GM21528 (cell line): Measurements from ENCODE around the gene KIF20A.
A peak's percentile ranks its signal among the peaks of the same experiment; 100 is the strongest.
"Not testable (repeated sequence)": the region's sequence is repeated elsewhere in the genome, so short reads cannot be mapped to it uniquely, and the experiment has no call there.

ENCODE experiments used
- ATAC-seq: cut with Tn5 transposase; IDR thresholded peaks from one replicate; pipeline ENCODE4 v1.9.1; 2021; ENCODE audit warnings: mild to moderate bottlenecking, moderate library complexity; ENCODE audit not compliant: unreplicated experiment, low FRiP score

The KIF20A gene

DNA sequence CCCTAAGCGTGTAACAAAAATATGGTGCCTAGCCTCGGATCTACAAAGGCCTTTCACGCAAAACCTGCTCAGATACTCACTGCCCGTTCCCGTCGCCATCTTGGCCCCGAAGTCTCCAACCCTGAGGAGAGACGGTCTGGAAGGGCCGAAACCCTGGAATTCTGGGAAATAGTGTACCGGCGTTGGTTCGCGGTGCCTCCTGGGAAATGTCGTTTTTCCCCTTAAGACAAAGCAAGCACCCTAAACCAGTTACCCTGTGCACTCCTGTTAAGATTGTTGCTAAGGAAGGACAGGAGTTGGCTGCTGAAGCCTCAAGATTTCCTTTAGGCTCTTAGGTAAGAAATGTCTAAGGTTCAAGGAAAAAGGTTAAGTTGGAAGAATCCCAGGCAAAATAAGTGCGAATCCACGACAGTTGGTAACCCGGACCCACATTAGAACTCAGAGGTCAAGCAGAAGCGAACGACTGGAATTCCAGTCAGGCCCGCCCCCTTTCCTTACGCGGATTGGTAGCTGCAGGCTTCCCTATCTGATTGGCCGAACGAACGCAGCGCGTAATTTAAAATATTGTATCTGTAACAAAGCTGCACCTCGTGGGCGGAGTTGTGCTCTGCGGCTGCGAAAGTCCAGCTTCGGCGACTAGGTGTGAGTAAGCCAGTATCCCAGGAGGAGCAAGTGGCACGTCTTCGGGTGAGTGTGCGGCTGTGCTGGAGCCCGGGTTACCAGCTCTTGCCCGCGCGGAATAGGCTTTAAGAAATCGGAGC, at the start of gene KIF20A, which contains the start of gene BRD8:
KIF20A (plus strand) TSS at position 597 of the 761 bp plus-strand sequence. CDS start 569 bp downstream, outside the sequence.
BRD8 (minus strand) TSS at position 115 of the 761 bp plus-strand sequence; CDS start at position 99, 16 bp downstream.
- ATAC-seq = peak; percentile 90

DNA sequence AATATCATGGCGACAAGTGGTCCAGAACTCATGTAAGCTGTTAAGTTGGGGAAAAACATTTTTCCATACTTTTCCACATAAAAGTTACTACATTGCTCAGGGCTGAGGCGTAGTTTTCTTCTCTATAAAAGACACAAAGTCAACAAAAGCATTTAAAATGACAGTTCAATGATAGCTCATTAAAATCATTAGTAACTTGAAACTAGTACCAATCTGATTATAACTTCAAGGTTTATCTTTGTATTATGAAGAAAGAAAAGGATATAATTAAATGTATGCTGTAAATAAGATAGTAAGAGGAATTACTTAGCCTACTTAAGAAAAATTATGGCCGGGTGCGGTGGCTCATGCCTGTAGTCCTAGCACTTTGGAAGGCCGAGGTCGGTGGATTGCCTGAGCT, 49.6 kb upstream of the KIF20A start:
- ATAC-seq = no peak

DNA sequence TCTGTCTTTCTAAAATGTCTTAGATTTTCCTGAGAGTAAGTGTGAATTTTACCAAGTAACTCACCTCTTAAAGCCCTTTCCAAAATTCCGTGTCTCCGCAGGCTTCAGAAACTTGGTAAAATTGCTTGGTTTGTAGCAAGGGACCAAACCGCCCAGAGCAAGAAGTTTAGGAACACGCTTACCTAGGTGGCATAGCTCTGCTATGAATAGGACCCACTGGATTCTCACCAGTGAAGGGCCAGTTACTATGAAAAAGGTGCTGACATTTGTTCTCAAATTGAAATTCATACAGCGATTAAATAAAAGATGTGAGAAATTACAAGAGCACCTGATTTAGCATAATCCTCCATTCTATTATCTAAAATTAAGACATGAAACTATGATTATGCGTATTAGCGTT, 46.4 kb upstream of the KIF20A start:
- ATAC-seq = no peak

DNA sequence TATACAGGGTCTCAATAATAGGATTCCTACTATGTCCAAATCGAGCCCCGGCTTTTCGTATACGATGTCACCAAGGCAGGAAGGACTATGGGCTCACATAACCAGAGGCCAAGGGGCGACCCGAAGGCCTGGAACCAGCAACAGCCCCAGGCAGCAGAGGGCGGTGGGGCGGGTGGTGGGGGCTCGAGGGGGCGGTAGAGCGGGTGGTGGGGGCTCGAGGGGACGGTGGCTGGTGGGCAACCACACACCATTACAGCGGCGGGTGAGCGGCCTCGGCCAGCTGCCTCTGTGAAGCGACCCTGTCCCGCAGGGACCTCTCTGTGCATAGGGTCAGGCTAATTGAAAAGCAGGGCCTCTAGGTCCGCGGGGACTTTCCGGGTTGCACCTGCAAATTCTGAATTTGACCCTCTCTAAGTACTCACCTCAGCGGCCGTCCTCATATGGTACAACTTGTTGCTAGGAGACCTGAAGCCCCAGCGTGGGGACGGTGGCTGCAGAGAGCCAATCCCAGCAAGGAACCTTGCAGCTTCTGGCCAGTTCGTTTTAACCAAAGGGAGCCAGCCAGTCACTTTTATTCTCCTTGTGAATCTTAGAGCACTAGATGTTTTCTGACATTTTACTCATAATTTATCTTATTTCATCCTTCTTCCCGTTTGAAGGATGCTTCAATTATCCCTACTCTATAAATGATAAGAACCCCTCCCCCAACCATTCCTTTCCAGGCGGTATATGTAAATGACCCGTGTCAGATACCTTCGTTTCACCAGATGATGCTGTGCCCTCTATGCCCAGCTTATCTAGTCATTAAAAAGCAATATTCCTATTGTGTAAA, 39.7 kb upstream of the KIF20A start, which contains the start of gene NME5:
NME5 (minus strand) TSS at position 480 of the 832 bp plus-strand sequence. CDS start 648 bp downstream, outside the sequence.
- ATAC-seq = no peak

- no peak for ATAC-seq
Observed at GRCh38 chr5:138139781-138140090, 39.2 kb upstream of the KIF20A start.

DNA sequence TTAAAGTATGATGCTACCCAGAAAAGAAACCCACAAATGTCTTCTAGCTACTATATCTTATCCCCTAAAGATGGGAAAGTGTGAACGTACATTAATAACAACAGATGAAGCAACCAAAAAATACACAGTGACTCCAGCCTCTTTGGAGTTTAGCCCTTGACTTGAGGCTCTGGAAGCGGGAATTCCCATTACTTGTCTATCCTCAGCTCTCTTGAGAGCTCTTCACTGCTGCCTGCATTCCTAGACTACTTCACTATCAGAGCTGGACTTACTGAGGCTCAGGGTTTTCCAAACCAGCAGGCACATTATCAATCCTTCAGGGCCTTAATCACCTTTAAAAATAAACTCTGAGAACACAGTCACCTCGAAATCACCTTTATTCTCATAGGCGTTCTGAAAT, 38.6 kb upstream of the KIF20A start:
- no peak for ATAC-seq

DNA sequence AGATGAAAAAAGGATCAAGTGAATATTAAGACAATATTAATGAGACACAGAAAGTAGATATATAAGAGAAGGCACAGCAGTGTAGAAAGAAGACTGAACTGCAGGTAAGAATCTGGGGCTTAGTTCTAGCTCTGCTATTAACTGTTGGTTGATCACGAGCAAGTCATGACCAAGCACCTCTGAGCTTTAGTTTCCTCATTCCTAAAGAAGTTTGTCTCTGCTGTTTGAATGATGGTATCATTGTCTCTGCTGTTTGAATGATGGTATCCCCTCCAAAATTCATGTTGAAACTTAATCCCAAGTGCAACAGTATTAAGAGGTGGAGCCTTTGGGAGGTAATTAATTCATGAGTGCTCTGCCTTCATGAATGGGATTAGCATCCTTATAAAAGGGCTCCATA, 37.2 kb upstream of the KIF20A start:
- no peak for ATAC-seq

DNA sequence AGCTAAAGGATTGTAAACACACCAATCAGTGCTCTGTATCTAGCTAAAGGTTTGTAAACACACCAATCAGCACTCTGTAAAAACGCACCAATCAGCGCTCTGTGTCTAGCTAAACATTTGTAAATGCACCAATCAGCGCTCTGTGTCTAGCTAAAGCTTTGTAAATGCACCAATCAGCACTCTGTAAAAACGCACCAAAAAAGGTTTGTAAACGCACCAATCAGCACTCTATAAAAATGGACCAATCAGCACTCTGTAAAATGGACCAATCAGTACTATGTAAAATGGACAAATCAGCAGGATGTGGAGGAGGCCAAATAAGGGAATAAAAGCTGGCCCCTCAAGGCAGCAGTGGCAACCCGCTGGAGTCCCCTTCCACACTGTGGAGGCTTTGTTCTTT, 35.3 kb upstream of the KIF20A start:
- not testable (repeated sequence) for ATAC-seq

GRCh38 chr5:138148811-138149210, 30.1 kb upstream of the KIF20A start:
- no peak for ATAC-seq

DNA sequence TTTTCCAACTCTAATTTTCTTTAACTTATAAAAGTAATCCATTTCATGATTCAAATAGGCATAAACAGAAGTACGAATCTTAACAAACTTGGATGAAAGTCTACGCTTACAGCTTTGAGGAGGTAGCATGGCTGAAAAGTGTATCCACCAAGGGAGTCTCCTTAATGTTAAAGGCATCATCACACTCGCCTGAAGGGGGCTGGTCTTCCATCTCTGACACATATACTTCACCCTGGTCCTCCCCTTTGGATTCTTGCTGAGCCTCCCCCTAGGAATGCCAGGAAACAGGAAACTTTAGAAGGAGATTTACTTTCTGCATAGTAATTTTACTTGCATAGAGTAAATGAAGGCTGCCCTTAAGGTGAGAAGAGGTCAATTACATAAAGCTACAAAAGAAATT, 29.4 kb upstream of the KIF20A start:
- no peak for ATAC-seq

GRCh38 chr5:138155977-138156376, 22.9 kb upstream of the KIF20A start:
- ATAC-seq = not testable (repeated sequence)

DNA sequence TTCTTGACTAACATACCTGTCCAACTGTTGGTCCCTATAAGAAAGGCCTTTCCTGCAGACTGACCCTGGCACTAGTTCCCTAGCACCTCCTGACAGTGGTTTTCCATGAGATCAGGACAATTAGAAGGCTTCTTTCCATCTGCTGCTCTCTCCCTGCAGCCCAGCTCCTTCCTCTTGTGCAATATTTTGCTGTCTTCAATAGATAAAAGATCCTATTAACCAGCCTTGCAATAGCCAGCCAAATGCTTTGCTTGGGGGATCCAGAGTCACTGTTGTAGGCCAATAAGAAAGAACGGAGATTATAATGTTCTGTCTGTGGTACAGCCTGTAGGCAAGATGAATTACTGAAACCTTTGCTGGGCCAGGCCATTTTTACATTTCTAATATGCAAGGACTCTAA, 21.3 kb upstream of the KIF20A start:
- no peak for ATAC-seq

DNA sequence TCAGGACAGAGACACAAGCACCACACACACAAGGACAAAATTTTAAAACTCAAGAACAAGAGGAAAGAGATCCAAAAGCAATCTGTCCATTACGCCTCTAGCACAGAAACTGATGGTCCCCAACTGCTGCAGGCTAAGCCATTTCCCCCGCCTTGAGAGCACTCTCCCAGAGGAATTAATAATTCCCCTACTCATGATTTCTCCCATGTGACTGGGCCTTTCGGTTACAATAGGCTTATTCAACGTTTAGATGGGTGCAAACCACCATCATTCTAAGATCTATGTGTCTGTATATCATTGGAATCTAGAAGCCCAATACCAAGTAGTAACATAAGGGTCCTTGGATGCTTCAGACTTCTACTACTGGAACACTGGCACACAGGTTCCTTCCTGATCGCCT, 19.2 kb upstream of the KIF20A start:
- ATAC-seq = no peak

GRCh38 chr5:138160706-138161105, 18.2 kb upstream of the KIF20A start:
- ATAC-seq = no peak

- ATAC-seq = no peak
Observed at GRCh38 chr5:138163721-138164120, 15.2 kb upstream of the KIF20A start.

DNA sequence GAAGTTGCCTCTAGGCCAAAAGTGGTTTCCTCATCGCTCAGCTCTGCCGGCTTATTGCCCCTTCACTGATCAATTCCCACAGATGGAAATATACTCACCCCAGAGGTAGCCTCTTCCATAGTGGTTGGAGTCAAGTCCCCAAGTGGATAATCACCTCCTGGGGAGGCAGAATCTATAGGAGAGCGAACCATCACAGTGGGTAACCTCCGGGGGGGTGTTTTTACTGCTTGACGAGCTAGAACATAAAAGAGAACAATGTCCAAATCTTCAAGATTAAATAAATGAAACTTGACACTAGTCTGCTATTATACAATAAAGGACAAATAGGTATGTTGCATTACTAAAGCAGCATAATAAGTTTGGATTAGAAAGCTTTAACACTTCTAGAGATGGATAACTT, 9.8 kb upstream of the KIF20A start:
- no peak for ATAC-seq

DNA sequence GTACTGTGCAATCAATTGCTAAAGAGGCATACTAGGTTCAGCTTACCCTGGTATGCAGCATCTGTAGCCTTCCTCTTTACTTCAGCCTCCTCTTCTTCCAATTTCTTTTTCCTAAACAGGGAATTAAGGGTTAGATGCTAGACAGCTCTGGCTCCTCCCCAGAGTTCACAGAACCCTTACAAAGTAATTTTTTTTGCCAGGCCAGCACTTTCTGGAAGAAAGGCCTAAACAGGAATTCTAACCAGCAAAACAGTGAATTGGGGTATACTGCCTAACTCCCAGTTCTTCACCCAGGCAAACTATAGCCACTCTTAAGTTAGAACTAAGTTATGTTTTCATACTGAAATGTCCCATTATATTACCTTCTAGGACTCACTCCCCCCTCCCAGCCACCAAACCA, 8.6 kb upstream of the KIF20A start:
- ATAC-seq = no peak

DNA sequence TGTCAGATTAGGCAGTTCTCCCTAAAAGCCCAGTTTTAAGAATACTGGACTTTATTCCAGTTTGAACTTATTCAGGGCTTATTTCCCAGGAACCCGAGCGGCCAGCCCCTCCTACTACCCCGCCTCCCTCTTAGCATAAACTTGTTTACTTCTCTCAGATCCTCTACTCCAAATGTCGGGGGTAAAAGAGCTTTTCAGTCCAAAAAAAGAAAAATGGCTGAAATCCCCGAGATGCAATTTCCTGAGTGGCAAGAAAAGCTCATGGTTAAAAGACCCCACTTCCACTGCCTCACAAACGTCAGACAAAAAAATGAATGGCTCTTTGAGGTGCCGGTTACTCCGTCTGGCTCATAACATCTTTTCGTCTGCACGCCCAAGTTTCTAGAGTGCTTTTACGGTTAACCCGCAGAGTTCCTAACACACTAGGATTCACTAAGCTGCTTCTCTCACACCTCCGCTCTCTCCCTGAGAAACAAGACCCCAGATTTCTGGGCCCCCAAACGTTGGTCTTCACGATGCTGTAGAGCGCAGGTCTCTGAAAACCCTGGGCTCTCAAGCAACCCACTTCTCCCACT, 884 bp upstream of the KIF20A start:
- no peak for ATAC-seq

DNA sequence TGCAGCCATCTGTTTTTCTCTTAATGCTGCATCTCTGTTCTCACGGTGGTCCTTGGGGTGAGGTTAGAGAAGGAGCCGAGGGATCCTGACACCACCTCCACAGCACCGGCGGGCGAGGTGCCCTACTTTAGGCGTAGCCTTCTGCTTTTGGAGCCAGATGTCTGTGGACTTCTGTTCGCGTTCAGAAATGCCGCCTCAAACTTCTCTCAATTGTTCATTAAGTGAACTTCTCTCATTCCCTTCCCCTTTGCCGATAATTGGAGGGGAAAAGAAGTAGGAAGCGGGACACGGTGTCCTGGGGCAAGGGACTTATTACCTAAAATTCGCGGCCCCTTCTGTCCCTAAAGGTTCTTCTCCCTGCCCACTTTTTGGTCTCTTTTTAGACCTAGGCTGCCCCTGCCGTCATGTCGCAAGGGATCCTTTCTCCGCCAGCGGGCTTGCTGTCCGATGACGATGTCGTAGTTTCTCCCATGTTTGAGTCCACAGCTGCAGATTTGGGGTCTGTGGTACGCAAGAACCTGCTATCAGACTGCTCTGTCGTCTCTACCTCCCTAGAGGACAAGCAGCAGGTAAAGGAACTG, 455 bp downstream of the KIF20A start:
- peak; percentile 16 for ATAC-seq

GRCh38 chr5:138180183-138180782, 1.4 kb downstream of the KIF20A start:
- no peak for ATAC-seq

GRCh38 chr5:138180841-138181240, 1.9 kb downstream of the KIF20A start:
- ATAC-seq = no peak
